ENCODE data around the gene PTGFRN. TPM values are rescaled to one million over a fixed set of nuclear protein-coding genes. Genes with fewer than 3 reads are reported as not detected.

PTGFRN gene
- total RNA-seq, 1 donor from 2014 or later, result 19.1 TPM

DNA sequence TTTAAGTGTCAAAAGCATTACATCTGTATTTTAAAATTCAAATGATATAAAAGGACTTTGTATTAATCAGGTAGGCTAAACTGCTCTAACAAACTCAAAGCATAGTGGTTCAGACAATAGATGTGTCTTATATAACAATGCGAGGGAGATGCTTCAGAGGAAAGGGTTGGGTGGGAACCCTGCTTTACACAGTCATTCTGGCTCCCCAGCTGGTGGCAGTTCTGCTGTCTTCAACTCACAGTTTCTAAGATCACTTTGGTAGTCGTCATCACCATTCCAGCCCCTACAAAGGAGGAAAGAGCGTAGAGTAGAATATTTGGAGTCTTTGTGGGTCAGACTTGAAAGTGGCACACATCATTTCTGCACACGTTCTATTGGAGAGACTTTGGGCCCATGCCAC lies 4.2 kb downstream of the PTGFRN start:
- intact Hi-C loops (cut with micrococcal nuclease), result no loop called here
- H3K4me3 Mint-ChIP-seq (ENCODE audit: low read depth), result no peak overlapping the region
- H3K9me3 Mint-ChIP-seq, result no peaks in the 10 kb centered on the region
- no peaks in the 10 kb centered on the region for H3K36me3 Mint-ChIP-seq (ENCODE audit: low read depth)
- no peak for DNase-seq (ENCODE audit: low spot score)
- peaks cover 1% of the 10 kb centered on the region for H3K27me3 Mint-ChIP-seq (ENCODE audit: low read depth)
- H3K27ac Mint-ChIP-seq, result no peak overlapping the region
- H3K4me1 Mint-ChIP-seq (ENCODE audit: low read depth), result peaks cover 3% of the 10 kb centered on the region

DNA sequence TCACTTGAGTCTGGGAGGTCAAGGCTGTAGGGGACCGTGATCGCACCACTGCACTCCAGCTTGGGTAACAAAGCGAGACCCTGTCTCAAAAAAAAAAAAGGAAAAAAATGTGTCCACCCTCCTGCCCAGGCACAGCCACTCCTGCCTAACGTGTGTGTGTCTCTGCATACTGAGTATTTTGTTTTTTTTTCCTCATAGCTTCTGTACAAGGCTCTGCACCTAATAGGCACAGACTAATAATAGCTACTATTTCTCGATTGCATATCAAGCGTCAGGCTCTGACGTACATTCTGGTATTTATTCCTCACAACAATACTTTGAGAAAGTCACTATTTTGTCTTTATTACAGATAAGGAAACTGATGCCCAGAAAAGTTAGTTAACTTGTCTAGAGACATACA lies 5.0 kb downstream of the PTGFRN start:
- no peak for DNase-seq (ENCODE audit: low spot score)
- Mint-ChIP-seq H3K9me3 (no peaks in the 10 kb centered on the region), H3K4me1 (ENCODE audit: low read depth) (peaks cover 3% of the 10 kb centered on the region), H3K27ac (no peak overlapping the region), H3K36me3 (ENCODE audit: low read depth) (no peaks in the 10 kb centered on the region), H3K27me3 (ENCODE audit: low read depth) (no peaks in the 10 kb centered on the region), H3K4me3 (ENCODE audit: low read depth) (no peak overlapping the region)
- intact Hi-C loops (cut with micrococcal nuclease), result no loop called here

DNA sequence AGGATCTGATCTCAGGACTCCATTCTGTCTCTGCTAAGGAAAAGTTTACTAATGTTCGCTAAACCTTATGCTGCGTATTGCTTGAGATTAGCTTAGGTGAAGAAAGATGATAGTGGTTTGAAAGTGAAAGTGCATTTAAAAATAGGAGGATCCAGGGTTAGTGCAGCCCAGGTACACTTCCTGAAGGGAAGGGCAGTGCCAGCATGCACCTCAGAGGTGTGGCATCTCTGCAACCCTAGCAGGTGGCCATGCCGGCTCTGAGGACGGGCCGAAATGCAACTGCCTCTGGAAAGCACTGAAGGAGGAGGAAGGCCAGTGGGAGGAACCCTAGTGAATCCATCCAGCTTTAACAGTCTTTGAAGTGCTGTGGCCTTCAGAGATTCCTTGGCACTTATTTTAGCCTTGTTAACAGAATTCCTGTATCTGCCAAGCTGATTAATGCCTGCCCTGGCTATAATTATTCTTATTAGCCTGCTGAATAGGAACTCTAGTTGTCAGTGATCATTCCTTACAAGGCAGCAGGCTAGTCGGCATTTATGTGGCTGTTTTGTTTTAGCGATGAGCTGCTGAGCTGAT lies 5.5 kb downstream of the PTGFRN start:
- DNase-seq (ENCODE audit: low spot score), result no peak
- Mint-ChIP-seq H3K9me3 (no peaks in the 10 kb centered on the region), H3K36me3 (ENCODE audit: low read depth) (no peaks in the 10 kb centered on the region), H3K27ac (no peak overlapping the region), H3K27me3 (ENCODE audit: low read depth) (no peaks in the 10 kb centered on the region), H3K4me1 (ENCODE audit: low read depth) (peaks cover 7% of the 10 kb centered on the region), H3K4me3 (ENCODE audit: low read depth) (no peak overlapping the region)
- intact Hi-C loops (cut with micrococcal nuclease), result no loop called here

DNA sequence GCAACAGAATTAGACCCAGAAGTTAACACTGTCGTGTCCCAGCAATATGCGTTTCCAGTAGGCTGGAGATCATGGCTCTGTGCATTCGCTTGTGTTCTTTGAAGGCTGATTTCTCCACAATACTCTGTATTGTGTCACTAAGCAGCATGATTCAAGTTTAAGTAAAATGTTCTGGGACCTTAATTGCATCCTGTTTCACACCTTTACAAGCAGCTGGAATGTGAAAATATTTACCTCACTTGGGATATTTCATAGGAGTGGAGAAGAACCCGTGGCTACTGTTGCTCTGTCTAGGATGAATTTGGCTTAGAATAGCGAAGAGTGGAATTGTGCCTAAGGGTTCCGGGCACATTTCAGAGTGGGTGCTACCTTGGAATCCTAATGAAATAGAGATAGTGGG lies 6.3 kb downstream of the PTGFRN start:
- Mint-ChIP-seq H3K27me3 (ENCODE audit: low read depth) (no peaks in the 10 kb centered on the region), H3K4me1 (ENCODE audit: low read depth) (peaks cover 9% of the 10 kb centered on the region), H3K9me3 (no peaks in the 10 kb centered on the region), H3K4me3 (ENCODE audit: low read depth) (no peak overlapping the region), H3K36me3 (ENCODE audit: low read depth) (no peaks in the 10 kb centered on the region), H3K27ac (no peak overlapping the region)
- intact Hi-C loops (cut with micrococcal nuclease), result no loop called here
- DNase-seq (ENCODE audit: low spot score), result no peak

DNA sequence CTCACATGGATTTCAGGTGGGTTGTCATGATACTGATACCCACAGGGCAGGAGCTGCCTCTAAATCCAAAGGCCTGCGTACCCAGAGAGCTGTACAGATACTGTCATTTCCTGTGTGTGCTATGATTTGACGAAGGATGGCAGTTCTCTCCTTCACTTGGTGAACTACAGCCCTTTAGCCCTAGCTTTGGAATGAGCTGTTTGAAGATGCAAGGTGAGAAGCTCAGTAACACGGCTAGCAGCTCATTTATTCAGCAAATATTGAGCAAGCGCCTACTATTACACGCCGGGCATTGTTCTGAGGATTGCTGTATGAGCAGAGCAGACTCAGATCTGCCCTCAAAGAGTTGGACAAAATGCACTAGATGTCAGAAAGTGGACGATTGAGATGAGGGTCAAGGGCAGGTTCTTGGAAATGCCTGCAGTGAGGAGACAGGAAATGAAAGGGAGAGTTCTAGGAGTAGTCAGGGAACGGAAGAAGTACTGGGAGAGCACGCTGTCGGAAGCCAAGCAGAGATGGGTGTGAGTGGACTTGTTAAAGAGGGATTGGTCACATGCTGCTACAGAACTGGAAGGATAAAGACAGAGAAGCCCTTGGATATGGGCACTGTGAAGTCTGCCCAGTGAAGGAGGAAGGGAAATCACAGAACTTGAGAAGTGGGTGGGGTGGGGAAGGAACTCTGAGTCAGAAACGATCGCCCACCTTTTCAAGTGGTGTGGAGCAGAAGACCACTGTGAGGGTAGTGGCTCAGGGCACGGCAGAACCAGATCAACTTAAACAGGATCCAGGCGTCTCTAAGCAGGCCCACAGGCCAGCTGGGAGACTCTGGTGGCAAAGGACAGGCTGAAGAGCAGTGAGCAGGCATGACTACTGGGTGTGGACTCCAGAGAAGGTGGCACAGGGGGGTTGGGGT lies 7.1 kb downstream of the PTGFRN start:
- intact Hi-C loops (cut with micrococcal nuclease), result no loop called here
- H3K4me1 Mint-ChIP-seq (ENCODE audit: low read depth), result peaks cover 9% of the 10 kb centered on the region
- no peak for DNase-seq (ENCODE audit: low spot score)
- H3K36me3 Mint-ChIP-seq (ENCODE audit: low read depth), result no peaks in the 10 kb centered on the region
- H3K4me3 Mint-ChIP-seq (ENCODE audit: low read depth), result no peak overlapping the region
- no peak overlapping the region for H3K27ac Mint-ChIP-seq
- no peaks in the 10 kb centered on the region for H3K9me3 Mint-ChIP-seq
- no peaks in the 10 kb centered on the region for H3K27me3 Mint-ChIP-seq (ENCODE audit: low read depth)

DNA sequence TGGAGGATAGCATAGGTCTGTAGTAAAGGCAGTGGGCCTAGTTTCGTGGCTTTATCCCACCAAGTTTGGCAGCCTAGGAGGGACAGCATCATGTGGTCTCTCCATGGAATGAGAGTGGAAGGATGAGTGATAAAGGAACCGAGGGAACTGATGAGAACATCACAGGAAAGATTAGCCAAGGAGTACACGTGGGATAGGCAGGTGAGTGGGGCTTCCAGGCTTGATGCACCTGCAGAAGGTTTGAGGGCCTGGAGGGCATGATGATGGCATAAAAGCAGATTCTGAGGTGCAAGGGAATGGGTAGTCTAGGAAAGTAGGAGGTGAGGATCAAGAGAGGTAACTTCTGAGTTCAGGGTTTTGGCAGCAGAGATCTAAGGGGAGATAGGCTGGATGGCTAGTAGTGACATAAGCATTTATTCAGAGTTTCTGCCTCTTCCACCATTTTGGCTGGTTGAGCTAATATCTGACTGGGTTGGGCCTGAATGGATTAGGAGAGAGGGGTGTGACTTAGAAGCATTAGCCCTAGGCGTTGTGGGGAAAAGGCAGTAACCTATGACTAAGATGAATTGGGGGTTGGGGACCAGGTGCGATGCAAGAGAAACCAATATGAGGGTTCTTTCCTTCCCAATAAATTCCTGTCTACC lies 9.1 kb downstream of the PTGFRN start:
- Mint-ChIP-seq H3K4me3 (ENCODE audit: low read depth) (no peak overlapping the region), H3K36me3 (ENCODE audit: low read depth) (no peaks in the 10 kb centered on the region), H3K27me3 (ENCODE audit: low read depth) (no peaks in the 10 kb centered on the region), H3K9me3 (no peaks in the 10 kb centered on the region), H3K4me1 (ENCODE audit: low read depth) (peaks cover 9% of the 10 kb centered on the region), H3K27ac (no peak overlapping the region)
- no peak for DNase-seq (ENCODE audit: low spot score)
- intact Hi-C loops (cut with micrococcal nuclease), result no loop called here

DNA sequence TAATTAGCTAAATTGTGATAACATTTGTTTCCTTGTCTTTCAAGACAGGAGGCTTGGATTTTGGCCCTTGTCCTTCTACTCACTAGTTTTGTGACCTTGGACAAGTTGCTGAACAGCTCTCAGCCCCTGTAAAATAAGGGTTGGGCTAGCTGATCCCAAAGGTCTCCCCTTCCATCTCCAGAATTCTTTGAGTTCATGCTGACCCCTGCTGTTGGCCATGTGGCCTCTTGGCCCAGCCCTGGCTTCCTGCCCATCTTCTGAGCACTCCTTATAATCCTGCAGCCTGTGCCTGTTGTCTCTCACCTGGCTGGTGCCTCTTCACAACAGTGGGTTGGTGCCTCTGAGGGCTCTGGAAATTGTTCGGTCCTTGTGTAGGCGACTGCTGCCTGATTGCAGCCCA lies 10.1 kb downstream of the PTGFRN start:
- H3K27ac Mint-ChIP-seq, result peak overlapping the region; percentile 1
- intact Hi-C loops (cut with micrococcal nuclease), result no loop called here
- H3K27me3 Mint-ChIP-seq (ENCODE audit: low read depth), result no peaks in the 10 kb centered on the region
- no peaks in the 10 kb centered on the region for H3K9me3 Mint-ChIP-seq
- peaks cover 9% of the 10 kb centered on the region for H3K4me1 Mint-ChIP-seq (ENCODE audit: low read depth)
- no peaks in the 10 kb centered on the region for H3K36me3 Mint-ChIP-seq (ENCODE audit: low read depth)
- H3K4me3 Mint-ChIP-seq (ENCODE audit: low read depth), result no peak overlapping the region
- DNase-seq (ENCODE audit: low spot score), result no peak

DNA sequence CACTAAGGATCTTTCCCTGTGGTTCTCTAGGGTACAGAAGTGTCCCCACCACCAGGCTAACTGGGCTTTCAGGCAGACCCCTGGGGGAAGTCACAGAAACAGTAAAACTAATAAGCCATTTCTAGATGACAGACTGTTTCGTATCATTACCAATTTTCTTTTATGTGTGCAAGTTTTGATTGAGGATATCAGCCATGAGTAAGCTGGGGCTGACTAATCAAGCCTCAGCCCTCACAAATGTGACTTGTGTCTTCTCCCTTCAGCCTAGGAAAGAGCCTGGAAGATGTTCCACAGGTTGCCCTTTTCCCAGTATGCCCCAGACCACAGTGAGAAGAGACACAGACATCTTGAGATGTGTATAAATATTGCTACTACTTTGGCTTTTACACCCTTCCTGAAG lies 10.5 kb downstream of the PTGFRN start:
- no peak for DNase-seq (ENCODE audit: low spot score)
- peaks cover 6% of the 10 kb centered on the region for H3K4me1 Mint-ChIP-seq (ENCODE audit: low read depth)
- no peaks in the 10 kb centered on the region for H3K27me3 Mint-ChIP-seq (ENCODE audit: low read depth)
- no peaks in the 10 kb centered on the region for H3K36me3 Mint-ChIP-seq (ENCODE audit: low read depth)
- H3K9me3 Mint-ChIP-seq, result no peaks in the 10 kb centered on the region
- peak overlapping the region; percentile 1 for H3K27ac Mint-ChIP-seq
- intact Hi-C loops (cut with micrococcal nuclease), result no loop called here
- no peak overlapping the region for H3K4me3 Mint-ChIP-seq (ENCODE audit: low read depth)

DNA sequence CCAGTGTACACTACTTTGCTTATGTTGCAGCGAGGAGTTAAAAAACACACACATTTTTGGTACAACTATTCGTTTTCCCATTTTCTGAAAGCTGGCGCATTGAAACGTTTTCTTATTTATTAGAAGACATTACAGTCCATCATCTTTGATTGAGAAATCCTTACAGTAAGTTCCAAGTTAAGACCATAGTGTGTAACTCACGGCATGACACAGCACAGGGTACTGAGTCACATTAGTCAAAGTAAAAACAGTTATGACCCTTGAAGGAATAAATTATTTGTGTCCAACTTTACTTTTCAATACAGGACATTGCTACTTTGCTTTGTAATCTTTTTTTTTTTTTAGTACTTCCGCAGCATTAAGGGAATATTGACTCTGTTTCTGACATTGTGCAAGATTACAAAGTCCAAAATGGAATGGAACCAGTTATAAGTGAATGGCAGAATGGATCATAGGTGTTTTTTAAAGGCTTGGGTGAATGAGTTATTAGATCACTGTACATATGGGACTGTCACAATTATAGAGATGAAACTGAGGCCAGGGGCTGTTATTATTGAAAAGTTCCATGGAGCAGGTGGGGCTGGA lies 11.7 kb downstream of the PTGFRN start:
- H3K36me3 Mint-ChIP-seq (ENCODE audit: low read depth), result no peaks in the 10 kb centered on the region
- intact Hi-C loops (cut with micrococcal nuclease), result no loop called here
- H3K9me3 Mint-ChIP-seq, result no peaks in the 10 kb centered on the region

DNA sequence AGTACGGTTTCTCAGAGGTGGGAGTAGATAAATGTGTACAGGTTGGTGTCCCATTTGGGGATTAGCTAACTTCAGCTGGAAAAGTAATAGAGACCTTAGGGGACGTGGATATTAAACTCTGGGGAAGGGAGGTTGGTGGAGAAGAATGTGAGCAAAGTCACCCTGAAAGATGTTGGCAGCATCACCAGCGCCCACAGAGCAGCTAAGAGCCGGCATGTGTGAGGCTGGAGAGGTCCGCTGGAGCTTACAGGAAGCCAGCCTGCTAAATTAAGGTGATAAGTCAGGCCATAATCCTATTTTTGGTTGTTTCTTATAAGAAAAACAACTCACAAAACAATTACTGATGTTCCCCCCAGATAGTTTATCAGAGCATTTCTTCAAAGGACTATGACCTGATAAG lies 12.2 kb downstream of the PTGFRN start:
- no peaks in the 10 kb centered on the region for H3K9me3 Mint-ChIP-seq
- DNase-seq (ENCODE audit: low spot score), result no peak
- no peak overlapping the region for H3K4me3 Mint-ChIP-seq (ENCODE audit: low read depth)
- H3K36me3 Mint-ChIP-seq (ENCODE audit: low read depth), result no peaks in the 10 kb centered on the region
- H3K27ac Mint-ChIP-seq, result no peak overlapping the region
- peaks cover 6% of the 10 kb centered on the region for H3K4me1 Mint-ChIP-seq (ENCODE audit: low read depth)
- intact Hi-C loops (cut with micrococcal nuclease), result no loop called here
- H3K27me3 Mint-ChIP-seq (ENCODE audit: low read depth), result no peaks in the 10 kb centered on the region

More for the DNA sequence above, 11.7 kb downstream of the PTGFRN start:
- Mint-ChIP-seq H3K4me1 (ENCODE audit: low read depth) (peaks cover 6% of the 10 kb centered on the region), H3K27me3 (ENCODE audit: low read depth) (no peaks in the 10 kb centered on the region), H3K4me3 (ENCODE audit: low read depth) (no peak overlapping the region), H3K27ac (no peak overlapping the region)
- DNase-seq (ENCODE audit: low spot score), result no peak

DNA sequence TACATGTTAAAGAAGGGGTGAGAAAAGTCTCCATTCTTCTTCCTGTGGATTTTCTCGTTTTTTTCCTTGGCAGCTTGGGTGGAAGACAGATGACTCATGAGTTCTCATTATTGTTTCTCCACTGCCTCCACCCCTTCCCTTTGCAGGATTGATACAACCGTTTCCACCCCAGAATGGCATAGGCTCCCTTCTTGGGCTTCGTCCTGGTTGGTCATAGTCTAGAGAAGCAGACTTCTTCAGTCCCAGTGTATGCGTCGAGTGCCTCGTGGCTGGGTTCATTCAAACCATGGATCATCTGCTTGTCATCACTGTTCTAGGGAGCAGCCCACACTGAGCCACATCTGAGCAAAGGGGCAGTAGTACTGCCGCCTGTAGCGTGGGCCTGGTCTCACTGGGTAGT lies 13.7 kb downstream of the PTGFRN start:
- H3K4me3 Mint-ChIP-seq (ENCODE audit: low read depth), result no peak overlapping the region
- H3K36me3 Mint-ChIP-seq (ENCODE audit: low read depth), result no peaks in the 10 kb centered on the region
- no peak overlapping the region for H3K27ac Mint-ChIP-seq
- DNase-seq (ENCODE audit: low spot score), result no peak
- peaks cover 6% of the 10 kb centered on the region for H3K4me1 Mint-ChIP-seq (ENCODE audit: low read depth)
- H3K27me3 Mint-ChIP-seq (ENCODE audit: low read depth), result no peaks in the 10 kb centered on the region
- H3K9me3 Mint-ChIP-seq, result no peaks in the 10 kb centered on the region
- intact Hi-C loops (cut with micrococcal nuclease), result no loop called here

DNA sequence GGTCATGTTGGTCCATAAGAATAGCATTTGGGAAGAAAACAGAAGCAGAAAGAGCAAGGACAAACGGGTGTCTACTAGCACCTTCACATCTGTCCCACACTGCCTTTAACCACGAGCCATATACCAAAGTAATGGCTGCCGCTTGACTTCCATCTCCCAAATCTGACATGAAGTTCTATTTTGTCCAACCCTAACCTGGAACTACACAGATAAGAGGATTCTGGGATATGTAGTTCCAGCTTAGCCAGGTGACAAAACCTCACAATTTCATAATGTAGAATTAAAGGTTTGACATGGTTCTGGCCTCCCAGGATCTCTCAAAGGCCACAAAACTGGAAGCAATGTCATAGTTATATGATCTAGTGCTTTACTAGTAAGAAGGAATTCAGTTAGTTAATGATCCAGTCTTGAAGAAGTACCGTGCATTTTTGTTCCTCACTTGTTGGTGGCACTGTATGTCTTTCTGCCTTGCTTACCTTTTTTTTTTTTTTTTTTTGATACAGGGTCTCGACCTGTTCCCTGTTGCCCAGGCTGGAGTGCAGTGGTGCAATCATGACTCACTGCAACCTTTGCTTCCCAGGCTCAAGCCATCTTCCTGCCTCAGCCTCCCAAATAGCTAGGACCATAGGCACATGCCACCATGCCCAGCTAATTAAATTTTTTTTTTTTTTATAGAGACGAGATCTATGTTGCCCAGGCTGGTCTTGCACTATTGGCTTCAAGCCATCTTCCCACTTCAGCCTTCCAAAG lies 17.5 kb downstream of the PTGFRN start:
- H3K27ac Mint-ChIP-seq, result no peak overlapping the region
- H3K27me3 Mint-ChIP-seq (ENCODE audit: low read depth), result no peaks in the 10 kb centered on the region
- no peaks in the 10 kb centered on the region for H3K36me3 Mint-ChIP-seq (ENCODE audit: low read depth)
- DNase-seq (ENCODE audit: low spot score), result no peak
- peaks cover 8% of the 10 kb centered on the region for H3K4me1 Mint-ChIP-seq (ENCODE audit: low read depth)
- intact Hi-C loops (cut with micrococcal nuclease), result no loop called here
- H3K9me3 Mint-ChIP-seq, result no peaks in the 10 kb centered on the region
- no peak overlapping the region for H3K4me3 Mint-ChIP-seq (ENCODE audit: low read depth)
